Measurements from ENCODE around the gene RARRES2. TPM values are rescaled to one million over a fixed set of nuclear protein-coding genes. Genes with fewer than 3 reads are reported as not detected.

The RARRES2 gene
- total and polyA plus RNA-seq, 2 of the 13 experiments (the other 11 are each of a cell fraction or from before 2014, with no cell fraction given): 134 to 172 TPM

DNA sequence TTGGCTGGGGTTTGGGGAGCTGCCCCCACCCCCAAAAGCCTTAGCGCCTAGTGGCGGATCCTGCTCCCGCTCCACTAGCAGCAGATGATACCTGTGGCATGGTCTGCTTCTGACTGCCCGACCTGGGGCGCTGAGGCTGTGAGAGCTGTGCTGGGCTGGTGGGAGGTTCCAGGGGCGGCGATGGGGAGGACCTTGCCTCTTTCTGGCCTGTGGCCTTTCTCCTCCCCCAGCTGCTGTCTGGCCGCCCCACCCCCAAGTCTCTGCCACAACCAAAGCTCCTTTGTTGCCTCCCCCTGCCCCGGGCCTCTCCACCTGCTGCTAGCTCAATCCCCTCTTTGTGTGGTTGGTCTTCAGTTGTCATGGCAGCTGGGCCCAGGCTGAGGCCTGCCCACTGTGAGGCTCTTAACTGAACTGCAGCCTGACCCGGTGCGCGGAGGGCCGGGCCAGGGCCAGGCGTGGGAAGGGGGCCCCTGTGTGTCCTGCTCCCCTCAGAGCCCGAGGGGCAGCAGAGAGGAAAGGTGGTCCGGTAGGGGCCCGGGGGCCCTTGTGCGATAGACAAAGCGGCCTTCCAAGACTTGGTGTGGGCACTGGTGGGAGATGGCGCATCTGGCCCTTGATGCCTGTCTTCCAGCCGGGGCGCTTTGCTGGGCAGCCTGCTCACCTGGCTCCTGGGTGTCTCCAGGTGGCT, 42.4 kb upstream of the RARRES2 start (continued):
- TF ChIP-seq WIZ (CRISPR knock-in tag; IDR thresholded peaks at IDR 0.05) (no peak), ZNF740 (CRISPR knock-in tag; IDR thresholded peaks at IDR 0.05) (0 out of 2 replicates have a peak, but pooled peaks have one; percentile 24), RBFOX2 (IDR thresholded peaks at IDR 0.05; ENCODE audit: low read depth, low read length) (peak; percentile 90), STAT5B (CRISPR knock-in tag; IDR thresholded peaks at IDR 0.05) (no peak), ZSCAN12 (CRISPR knock-in tag; IDR thresholded peaks at IDR 0.05) (no peak), REL (CRISPR knock-in tag; conservative IDR thresholded peaks at IDR 0.05) (no peak), ZNF775 (CRISPR knock-in tag; IDR thresholded peaks at IDR 0.05; ENCODE audit: borderline replicate concordance) (no peak), ZNF670 (CRISPR knock-in tag; IDR thresholded peaks at IDR 0.05; ENCODE audit: borderline replicate concordance) (no peak), NR2F2 (IDR thresholded peaks at IDR 0.05; ENCODE audit: borderline replicate concordance, low read depth) (peak; percentile 35; the same call in 1 of the 2 replicates), ZBTB39 (CRISPR knock-in tag; IDR thresholded peaks at IDR 0.05) (0 out of 2 replicates have a peak, but pooled peaks have one; percentile 28), SAFB2 (CRISPR knock-in tag; IDR thresholded peaks at IDR 0.05; ENCODE audit: borderline replicate concordance, low read depth) (peak; percentile 95), GZF1 (CRISPR knock-in tag; IDR thresholded peaks at IDR 0.05) (peak; percentile 84), ARHGAP35 (CRISPR knock-in tag; IDR thresholded peaks at IDR 0.05; ENCODE audit: borderline replicate concordance) (no peak; the same call in 1 of the 2 replicates), MBD4 (IDR thresholded peaks at IDR 0.05; ENCODE audit: borderline replicate concordance, low read length) (no peak)
- TF ChIP-seq, protein P1, sequence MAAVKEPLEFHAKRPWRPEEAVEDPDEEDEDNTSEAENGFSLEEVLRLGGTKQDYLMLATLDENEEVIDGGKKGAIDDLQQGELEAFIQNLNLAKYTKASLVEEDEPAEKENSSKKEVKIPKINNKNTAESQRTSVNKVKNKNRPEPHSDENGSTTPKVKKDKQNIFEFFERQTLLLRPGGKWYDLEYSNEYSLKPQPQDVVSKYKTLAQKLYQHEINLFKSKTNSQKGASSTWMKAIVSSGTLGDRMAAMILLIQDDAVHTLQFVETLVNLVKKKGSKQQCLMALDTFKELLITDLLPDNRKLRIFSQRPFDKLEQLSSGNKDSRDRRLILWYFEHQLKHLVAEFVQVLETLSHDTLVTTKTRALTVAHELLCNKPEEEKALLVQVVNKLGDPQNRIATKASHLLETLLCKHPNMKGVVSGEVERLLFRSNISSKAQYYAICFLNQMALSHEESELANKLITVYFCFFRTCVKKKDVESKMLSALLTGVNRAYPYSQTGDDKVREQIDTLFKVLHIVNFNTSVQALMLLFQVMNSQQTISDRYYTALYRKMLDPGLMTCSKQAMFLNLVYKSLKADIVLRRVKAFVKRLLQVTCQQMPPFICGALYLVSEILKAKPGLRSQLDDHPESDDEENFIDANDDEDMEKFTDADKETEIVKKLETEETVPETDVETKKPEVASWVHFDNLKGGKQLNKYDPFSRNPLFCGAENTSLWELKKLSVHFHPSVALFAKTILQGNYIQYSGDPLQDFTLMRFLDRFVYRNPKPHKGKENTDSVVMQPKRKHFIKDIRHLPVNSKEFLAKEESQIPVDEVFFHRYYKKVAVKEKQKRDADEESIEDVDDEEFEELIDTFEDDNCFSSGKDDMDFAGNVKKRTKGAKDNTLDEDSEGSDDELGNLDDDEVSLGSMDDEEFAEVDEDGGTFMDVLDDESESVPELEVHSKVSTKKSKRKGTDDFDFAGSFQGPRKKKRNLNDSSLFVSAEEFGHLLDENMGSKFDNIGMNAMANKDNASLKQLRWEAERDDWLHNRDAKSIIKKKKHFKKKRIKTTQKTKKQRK (IDR thresholded peaks at IDR 0.05; ENCODE audit: low read length): no peak
- TF ChIP-seq, protein P2, sequence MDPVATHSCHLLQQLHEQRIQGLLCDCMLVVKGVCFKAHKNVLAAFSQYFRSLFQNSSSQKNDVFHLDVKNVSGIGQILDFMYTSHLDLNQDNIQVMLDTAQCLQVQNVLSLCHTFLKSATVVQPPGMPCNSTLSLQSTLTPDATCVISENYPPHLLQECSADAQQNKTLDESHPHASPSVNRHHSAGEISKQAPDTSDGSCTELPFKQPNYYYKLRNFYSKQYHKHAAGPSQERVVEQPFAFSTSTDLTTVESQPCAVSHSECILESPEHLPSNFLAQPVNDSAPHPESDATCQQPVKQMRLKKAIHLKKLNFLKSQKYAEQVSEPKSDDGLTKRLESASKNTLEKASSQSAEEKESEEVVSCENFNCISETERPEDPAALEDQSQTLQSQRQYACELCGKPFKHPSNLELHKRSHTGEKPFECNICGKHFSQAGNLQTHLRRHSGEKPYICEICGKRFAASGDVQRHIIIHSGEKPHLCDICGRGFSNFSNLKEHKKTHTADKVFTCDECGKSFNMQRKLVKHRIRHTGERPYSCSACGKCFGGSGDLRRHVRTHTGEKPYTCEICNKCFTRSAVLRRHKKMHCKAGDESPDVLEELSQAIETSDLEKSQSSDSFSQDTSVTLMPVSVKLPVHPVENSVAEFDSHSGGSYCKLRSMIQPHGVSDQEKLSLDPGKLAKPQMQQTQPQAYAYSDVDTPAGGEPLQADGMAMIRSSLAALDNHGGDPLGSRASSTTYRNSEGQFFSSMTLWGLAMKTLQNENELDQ (CRISPR knock-in tag; IDR thresholded peaks at IDR 0.05; ENCODE audit: borderline replicate concordance): no peak
- TF ChIP-seq, protein P3, sequence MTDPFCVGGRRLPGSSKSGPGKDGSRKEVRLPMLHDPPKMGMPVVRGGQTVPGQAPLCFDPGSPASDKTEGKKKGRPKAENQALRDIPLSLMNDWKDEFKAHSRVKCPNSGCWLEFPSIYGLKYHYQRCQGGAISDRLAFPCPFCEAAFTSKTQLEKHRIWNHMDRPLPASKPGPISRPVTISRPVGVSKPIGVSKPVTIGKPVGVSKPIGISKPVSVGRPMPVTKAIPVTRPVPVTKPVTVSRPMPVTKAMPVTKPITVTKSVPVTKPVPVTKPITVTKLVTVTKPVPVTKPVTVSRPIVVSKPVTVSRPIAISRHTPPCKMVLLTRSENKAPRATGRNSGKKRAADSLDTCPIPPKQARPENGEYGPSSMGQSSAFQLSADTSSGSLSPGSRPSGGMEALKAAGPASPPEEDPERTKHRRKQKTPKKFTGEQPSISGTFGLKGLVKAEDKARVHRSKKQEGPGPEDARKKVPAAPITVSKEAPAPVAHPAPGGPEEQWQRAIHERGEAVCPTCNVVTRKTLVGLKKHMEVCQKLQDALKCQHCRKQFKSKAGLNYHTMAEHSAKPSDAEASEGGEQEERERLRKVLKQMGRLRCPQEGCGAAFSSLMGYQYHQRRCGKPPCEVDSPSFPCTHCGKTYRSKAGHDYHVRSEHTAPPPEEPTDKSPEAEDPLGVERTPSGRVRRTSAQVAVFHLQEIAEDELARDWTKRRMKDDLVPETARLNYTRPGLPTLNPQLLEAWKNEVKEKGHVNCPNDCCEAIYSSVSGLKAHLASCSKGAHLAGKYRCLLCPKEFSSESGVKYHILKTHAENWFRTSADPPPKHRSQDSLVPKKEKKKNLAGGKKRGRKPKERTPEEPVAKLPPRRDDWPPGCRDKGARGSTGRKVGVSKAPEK (CRISPR knock-in tag; IDR thresholded peaks at IDR 0.05; ENCODE audit: borderline replicate concordance): no peak

All from HepG2 (cell line).